ENCODE measurements around the gene OR7C1. TPM values are rescaled to one million over a fixed set of nuclear protein-coding genes. Genes with fewer than 3 reads are reported as not detected.

Gene OR7C1
- total RNA-seq: not detected

DNA sequence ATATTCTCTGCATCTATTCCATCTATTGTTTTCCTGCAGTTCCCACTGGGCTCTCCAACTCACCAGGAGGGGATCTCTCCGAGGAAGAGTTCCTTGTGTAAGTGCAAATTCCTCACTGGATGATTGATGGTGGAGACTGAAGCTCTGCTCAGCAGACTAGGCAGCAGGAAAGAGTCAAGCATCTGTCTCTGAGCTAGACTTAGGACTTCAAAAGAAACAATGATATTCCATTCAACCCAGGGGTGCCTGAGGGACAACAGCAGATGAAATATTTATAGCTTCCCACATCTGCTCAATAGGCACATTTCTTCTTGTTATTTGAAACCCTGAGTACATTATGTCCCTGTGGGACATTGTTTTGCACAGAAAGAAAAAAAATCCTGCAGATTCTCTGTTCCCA lies at the start of gene OR7C1, which contains the start of gene OR7A5:
Gene OR7C1, minus strand, starts transcription at position 175 of the 400 bp plus-strand sequence. CDS start 35,049 bp downstream, outside the sequence.
Gene OR7A5, minus strand, starts transcription at position 175 of the 400 bp plus-strand sequence. CDS start 6,944 bp downstream, outside the sequence.
- Mint-ChIP-seq H3K9me3 (ENCODE audit: low read depth) (no peaks in the 10 kb centered on the region), H3K27ac (no peak within 1 kb of the TSS), H3K4me3 (no peak within 1 kb of the TSS), H3K4me1 (no peaks in the 10 kb centered on the region), H3K36me3 (ENCODE audit: low read depth) (no peaks in the 10 kb centered on the region), H3K27me3 (peaks cover 6% of the 10 kb centered on the region)
- ChIA-PET POLR2A (no interaction called here), CTCF (no interaction called here)
- intact Hi-C loops (cut with DNase I, micrococcal nuclease): no loop called here
- ATAC-seq (no peak), DNase-seq (no peak)

GRCh38 chr19:14871619-14872230 lies 36.7 kb upstream of the OR7C1 start:
- ATAC-seq: no peak
- no peaks in the 10 kb centered on the region for H3K9me3 Mint-ChIP-seq (ENCODE audit: low read depth)

GRCh38 chr19:14868497-14868896 lies 33.5 kb upstream of the OR7C1 start:
- ChIA-PET CTCF (interaction anchor here (1.1 kb wide), 1 partner anchor 82 kb away, joined by 3 read pairs; no protein-coding TSS in a partner anchor), POLR2A (no interaction called here)
- DNase-seq: no peak
- H3K27ac Mint-ChIP-seq: no peak overlapping the region
- no peak for ATAC-seq
- no peaks in the 10 kb centered on the region for H3K4me1 Mint-ChIP-seq
- H3K9me3 Mint-ChIP-seq (ENCODE audit: low read depth): no peaks in the 10 kb centered on the region
- H3K4me3 Mint-ChIP-seq: no peak overlapping the region
- H3K27me3 Mint-ChIP-seq: peaks cover 43% of the 10 kb centered on the region
- intact Hi-C loops (cut with DNase I, micrococcal nuclease): no loop called here
- H3K36me3 Mint-ChIP-seq (ENCODE audit: low read depth): no peaks in the 10 kb centered on the region

More at GRCh38 chr19:14871619-14872230, 36.7 kb upstream of the OR7C1 start:
- POLR2A ChIA-PET: no interaction called here
- CTCF ChIA-PET: no interaction called here
- intact Hi-C loops (cut with DNase I, micrococcal nuclease): loop anchor here in 1 of 2 experiments (2.0 kb wide), 1 partner anchor 279 kb away; no protein-coding TSS in a partner anchor
- Mint-ChIP-seq H3K27ac (no peak overlapping the region), H3K4me3 (no peak overlapping the region), H3K4me1 (no peaks in the 10 kb centered on the region), H3K27me3 (peaks cover 33% of the 10 kb centered on the region), H3K36me3 (ENCODE audit: low read depth) (no peaks in the 10 kb centered on the region)
- no peak for DNase-seq

DNA sequence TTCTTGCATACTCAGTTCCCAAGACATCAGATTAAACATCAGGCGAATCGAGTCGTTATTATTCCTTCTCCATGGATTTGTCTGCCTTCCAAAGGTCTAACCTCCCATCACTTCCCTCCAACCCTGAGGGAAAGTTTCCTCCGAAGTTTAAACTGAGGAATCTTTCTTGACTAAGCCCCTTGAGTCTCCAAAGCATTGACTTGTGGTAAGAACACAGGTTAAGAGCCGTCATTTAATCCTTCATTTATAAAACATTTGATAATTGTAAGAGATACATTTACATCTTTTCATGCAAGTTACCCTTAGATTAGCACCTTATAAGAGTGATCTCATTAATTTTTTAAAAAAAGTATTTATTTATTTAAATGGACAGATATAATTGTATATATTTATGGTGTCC lies 13.8 kb upstream of the OR7C1 start, which contains the start of gene OR7A10:
Gene OR7A10, minus strand, starts transcription at position 101 of the 400 bp plus-strand sequence. CDS start 7,045 bp downstream, outside the sequence.
- Mint-ChIP-seq H3K36me3 (ENCODE audit: low read depth) (no peaks in the 10 kb centered on the region), H3K27ac (no peak within 1 kb of the TSS), H3K27me3 (peaks cover 26% of the 10 kb centered on the region), H3K4me3 (no peak within 1 kb of the TSS), H3K4me1 (no peaks in the 10 kb centered on the region), H3K9me3 (ENCODE audit: low read depth) (no peaks in the 10 kb centered on the region)
- no peak for ATAC-seq
- no peak for DNase-seq
- CTCF ChIA-PET: no interaction called here
- intact Hi-C loops (cut with DNase I, micrococcal nuclease): no loop called here
- POLR2A ChIA-PET: no interaction called here

DNA sequence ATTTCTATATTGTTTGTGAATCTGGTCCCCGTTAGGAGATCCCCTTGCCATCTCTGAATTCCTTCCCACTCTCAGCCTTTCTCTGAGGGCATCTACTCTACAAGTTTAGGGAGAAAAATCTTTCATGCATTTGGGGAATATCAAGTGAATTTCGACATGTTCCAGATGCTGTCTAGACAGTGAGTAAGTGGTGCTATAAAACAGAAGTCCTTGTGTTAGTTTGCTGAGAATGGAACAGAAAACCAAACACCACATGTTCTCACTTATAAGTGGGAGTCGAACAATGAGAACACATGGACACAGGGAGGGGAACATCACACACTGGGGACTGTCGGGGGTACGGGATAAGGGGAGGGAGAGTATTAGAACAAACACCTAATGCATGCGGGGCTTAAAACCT lies 8.6 kb upstream of the OR7C1 start:
- ChIA-PET CTCF (no interaction called here), POLR2A (no interaction called here)
- DNase-seq (no peak), ATAC-seq (no peak)
- Mint-ChIP-seq H3K4me3 (no peak overlapping the region), H3K27me3 (peaks cover 19% of the 10 kb centered on the region), H3K4me1 (no peaks in the 10 kb centered on the region), H3K27ac (no peak overlapping the region), H3K36me3 (ENCODE audit: low read depth) (no peaks in the 10 kb centered on the region), H3K9me3 (ENCODE audit: low read depth) (no peaks in the 10 kb centered on the region)
- intact Hi-C loops (cut with DNase I, micrococcal nuclease): no loop called here

DNA sequence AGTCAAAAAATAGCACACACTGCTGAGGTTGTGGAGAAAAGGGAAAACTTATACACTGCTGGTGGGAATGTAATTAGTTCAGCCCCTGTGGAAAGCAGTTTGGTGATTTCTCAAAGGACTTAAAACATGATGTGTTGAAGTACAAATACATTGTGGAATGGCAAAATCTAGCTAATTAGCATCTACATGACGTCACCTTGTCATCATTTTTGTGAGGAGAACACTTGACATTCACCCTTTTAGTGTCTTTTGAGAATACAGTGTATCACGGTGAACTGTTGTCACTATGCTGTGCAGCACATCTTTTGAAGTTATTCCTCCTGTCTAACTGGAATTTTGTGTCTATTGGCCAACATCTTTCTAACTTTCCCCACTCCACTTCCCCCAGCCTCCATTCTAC lies 8.2 kb upstream of the OR7C1 start:
- intact Hi-C loops (cut with DNase I, micrococcal nuclease): no loop called here
- DNase-seq (no peak), ATAC-seq (no peak)
- ChIA-PET CTCF (no interaction called here), POLR2A (no interaction called here)
- H3K27me3 Mint-ChIP-seq: peaks cover 19% of the 10 kb centered on the region
- H3K4me1 Mint-ChIP-seq: no peaks in the 10 kb centered on the region
- H3K9me3 Mint-ChIP-seq (ENCODE audit: low read depth): no peaks in the 10 kb centered on the region
- H3K4me3 Mint-ChIP-seq: no peak overlapping the region
- no peak overlapping the region for H3K27ac Mint-ChIP-seq
- H3K36me3 Mint-ChIP-seq (ENCODE audit: low read depth): no peaks in the 10 kb centered on the region

DNA sequence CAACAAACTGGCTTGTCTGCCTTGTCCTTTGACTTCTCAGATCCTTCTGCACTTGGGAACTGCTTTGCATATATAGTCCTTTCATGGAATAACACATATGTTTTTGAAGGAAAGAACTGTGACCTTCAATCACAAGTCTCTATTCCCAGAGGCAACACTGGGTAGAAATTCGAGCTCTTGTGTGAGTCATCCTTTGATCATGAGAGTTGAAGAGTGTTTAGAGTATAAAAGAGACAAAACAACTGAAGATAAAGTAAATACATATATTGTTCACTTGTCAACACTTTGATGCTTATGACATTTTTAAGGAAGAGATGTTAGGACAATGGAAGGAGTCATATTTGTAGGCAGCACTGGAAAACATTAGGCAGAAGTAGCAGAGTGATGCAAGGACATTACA lies 5.2 kb upstream of the OR7C1 start:
- intact Hi-C loops (cut with DNase I, micrococcal nuclease): no loop called here
- Mint-ChIP-seq H3K9me3 (ENCODE audit: low read depth) (no peaks in the 10 kb centered on the region), H3K36me3 (ENCODE audit: low read depth) (no peaks in the 10 kb centered on the region), H3K4me3 (no peak overlapping the region), H3K27me3 (peaks cover 17% of the 10 kb centered on the region), H3K27ac (no peak overlapping the region), H3K4me1 (no peaks in the 10 kb centered on the region)
- POLR2A ChIA-PET: no interaction called here
- ATAC-seq (no peak), DNase-seq (no peak)
- CTCF ChIA-PET: no interaction called here

DNA sequence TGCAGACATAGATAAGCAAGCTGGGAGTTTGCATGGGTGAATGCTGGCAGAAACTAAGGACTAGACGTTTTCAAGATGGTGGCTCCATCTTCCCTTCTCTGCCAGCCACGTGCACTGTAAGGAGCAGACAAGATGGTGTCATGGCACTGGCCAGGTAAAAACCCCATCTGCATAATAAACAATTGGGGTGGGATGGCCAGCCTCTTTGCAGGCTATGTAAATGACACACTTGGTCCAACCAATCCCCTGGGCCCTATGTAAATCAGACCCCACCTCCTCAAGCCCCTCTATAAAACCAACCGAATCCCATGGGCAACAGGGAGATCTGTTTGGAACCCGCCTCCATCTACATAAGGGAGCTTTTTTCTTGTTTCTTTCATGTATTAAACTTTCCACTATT lies 2.4 kb upstream of the OR7C1 start:
- intact Hi-C loops (cut with DNase I, micrococcal nuclease): no loop called here
- POLR2A ChIA-PET: no interaction called here
- Mint-ChIP-seq H3K9me3 (ENCODE audit: low read depth) (no peaks in the 10 kb centered on the region), H3K27ac (no peak overlapping the region), H3K36me3 (ENCODE audit: low read depth) (no peaks in the 10 kb centered on the region), H3K27me3 (peaks cover 10% of the 10 kb centered on the region), H3K4me3 (no peak overlapping the region), H3K4me1 (no peaks in the 10 kb centered on the region)
- DNase-seq (no peak), ATAC-seq (no peak)
- CTCF ChIA-PET: no interaction called here

DNA sequence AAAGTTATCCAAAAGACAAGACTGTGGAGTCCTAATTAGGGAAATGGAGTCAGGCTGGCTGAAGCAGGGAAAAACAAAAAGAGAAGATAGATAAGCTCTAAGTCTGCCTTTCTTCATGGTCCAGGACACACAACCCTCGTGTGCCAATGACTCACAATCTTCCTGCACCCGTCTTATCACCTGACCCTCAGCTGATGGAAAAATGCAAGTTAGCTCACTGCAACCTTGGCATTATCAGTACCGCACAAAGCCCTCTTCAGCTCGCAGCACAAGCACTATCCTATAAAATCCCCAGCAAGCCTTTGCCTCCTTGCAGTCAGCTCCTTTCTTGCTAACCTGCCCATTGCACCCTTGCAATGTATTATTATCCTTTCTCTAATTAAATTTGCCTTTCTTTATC lies 4.3 kb downstream of the OR7C1 start:
- Mint-ChIP-seq H3K27me3 (peaks cover 15% of the 10 kb centered on the region), H3K9me3 (ENCODE audit: low read depth) (no peaks in the 10 kb centered on the region), H3K27ac (no peak overlapping the region), H3K36me3 (ENCODE audit: low read depth) (no peaks in the 10 kb centered on the region), H3K4me3 (no peak overlapping the region), H3K4me1 (no peaks in the 10 kb centered on the region)
- ChIA-PET CTCF (interaction anchor here (1.0 kb wide), 1 partner anchor 16 kb away, joined by 3 read pairs; no protein-coding TSS in a partner anchor), POLR2A (no interaction called here)
- DNase-seq: no peak
- intact Hi-C loops (cut with DNase I, micrococcal nuclease): no loop called here
- no peak for ATAC-seq

GRCh38 chr19:14826006-14826405 lies 9.0 kb downstream of the OR7C1 start:
- Mint-ChIP-seq H3K27me3 (peaks cover 31% of the 10 kb centered on the region), H3K4me1 (no peaks in the 10 kb centered on the region), H3K27ac (no peak overlapping the region), H3K36me3 (ENCODE audit: low read depth) (no peaks in the 10 kb centered on the region), H3K9me3 (ENCODE audit: low read depth) (no peaks in the 10 kb centered on the region), H3K4me3 (no peak overlapping the region)
- ChIA-PET CTCF (no interaction called here), POLR2A (no interaction called here)
- ATAC-seq (no peak), DNase-seq (no peak)
- intact Hi-C loops (cut with DNase I, micrococcal nuclease): no loop called here

DNA sequence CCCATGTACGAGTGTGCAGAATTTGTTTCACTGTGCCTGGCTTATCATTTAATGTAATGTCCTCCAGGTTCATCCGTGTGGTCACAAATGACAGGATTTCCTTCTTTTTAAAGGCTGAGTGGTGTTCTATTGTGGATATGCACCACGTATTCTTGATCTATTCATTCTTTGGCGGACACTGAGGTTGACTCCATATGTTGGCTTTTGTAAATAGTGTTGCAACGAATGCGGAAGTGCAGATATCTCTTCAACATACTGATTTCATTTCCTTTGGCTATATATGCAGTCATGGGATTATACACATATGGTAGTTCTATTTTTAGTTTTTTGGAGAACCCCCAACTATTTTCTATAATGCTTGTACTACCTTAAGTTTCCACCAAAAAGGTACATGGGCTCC lies 13.0 kb downstream of the OR7C1 start:
- DNase-seq (no peak), ATAC-seq (no peak)
- no peaks in the 10 kb centered on the region for H3K36me3 Mint-ChIP-seq (ENCODE audit: low read depth)
- intact Hi-C loops (cut with DNase I, micrococcal nuclease): no loop called here
- no peaks in the 10 kb centered on the region for H3K9me3 Mint-ChIP-seq (ENCODE audit: low read depth)
- H3K27ac Mint-ChIP-seq: no peak overlapping the region
- ChIA-PET CTCF (no interaction called here), POLR2A (no interaction called here)
- no peaks in the 10 kb centered on the region for H3K4me1 Mint-ChIP-seq
- H3K27me3 Mint-ChIP-seq: peaks cover 35% of the 10 kb centered on the region
- H3K4me3 Mint-ChIP-seq: no peak overlapping the region

DNA sequence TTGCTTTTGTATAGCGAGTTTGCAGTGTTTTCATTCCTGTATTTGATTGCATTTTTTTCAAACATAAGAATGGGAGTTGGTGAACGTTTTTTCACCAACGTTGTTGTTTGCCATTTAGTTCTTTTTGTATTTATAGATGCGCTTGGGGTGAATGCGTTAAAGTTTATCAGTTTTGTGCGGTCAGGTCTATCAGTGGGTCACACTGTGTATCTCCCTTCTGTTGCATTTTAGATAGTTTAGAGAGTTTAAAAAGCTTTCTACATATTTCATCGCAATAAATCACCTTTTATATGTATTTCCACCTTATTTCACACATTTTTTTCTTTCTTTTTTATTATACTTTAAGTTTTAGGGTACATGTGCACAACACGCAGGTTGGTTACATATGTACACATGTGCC lies 16.4 kb downstream of the OR7C1 start:
- ATAC-seq: no peak
- POLR2A ChIA-PET: no interaction called here
- intact Hi-C loops (cut with DNase I, micrococcal nuclease): no loop called here

More for the DNA sequence above, 16.4 kb downstream of the OR7C1 start:
- Mint-ChIP-seq H3K36me3 (ENCODE audit: low read depth) (no peaks in the 10 kb centered on the region), H3K27me3 (peaks cover 18% of the 10 kb centered on the region), H3K27ac (no peak overlapping the region), H3K4me3 (no peak overlapping the region), H3K9me3 (ENCODE audit: low read depth) (no peaks in the 10 kb centered on the region), H3K4me1 (no peaks in the 10 kb centered on the region)
- no peak for DNase-seq
- CTCF ChIA-PET: no interaction called here

All from activated CD4-positive, alpha-beta T cell treated with anti-CD3 and anti-CD28 coated beads for 36 hours (primary cell).